HG02588 (cell line): ENCODE results near the gene EPHB6.

ENCODE experiments used
- ATAC-seq: cut with Tn5 transposase; IDR thresholded peaks from one replicate; pipeline ENCODE4 v1.9.1; 2021; ENCODE audit warnings: mild to moderate bottlenecking, moderate library complexity; ENCODE audit not compliant: unreplicated experiment

Gene EPHB6

GRCh38 chr7:142864980-142865747, 10.3 kb downstream of the EPHB6 start:
- ATAC-seq = no peak

DNA sequence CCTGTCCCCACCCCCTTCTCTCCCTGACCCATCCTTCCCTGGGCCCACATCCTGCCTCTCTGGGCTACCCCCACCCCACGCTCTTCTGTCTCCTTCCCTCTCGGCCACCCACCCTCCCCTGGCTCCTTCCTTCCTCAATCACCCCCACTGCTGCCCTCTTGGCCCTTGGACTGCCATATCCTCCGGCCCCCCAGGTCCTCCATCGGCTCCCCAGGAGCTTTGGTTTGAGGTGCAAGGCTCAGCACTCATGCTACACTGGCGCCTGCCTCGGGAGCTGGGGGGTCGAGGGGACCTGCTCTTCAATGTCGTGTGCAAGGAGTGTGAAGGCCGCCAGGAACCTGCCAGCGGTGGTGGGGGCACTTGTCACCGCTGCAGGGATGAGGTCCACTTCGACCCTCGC, 10.9 kb downstream of the EPHB6 start:
- ATAC-seq = no peak

- no peak for ATAC-seq
These were observed 11.7 kb downstream of the EPHB6 start for GRCh38 chr7:142866361-142867096.

- ATAC-seq = no peak
These were observed 12.2 kb downstream of the EPHB6 start for GRCh38 chr7:142867097-142867378.

- ATAC-seq = no peak
These were observed 12.7 kb downstream of the EPHB6 start for GRCh38 chr7:142867398-142868187.

GRCh38 chr7:142868188-142868985, 13.5 kb downstream of the EPHB6 start:
- ATAC-seq = no peak

DNA sequence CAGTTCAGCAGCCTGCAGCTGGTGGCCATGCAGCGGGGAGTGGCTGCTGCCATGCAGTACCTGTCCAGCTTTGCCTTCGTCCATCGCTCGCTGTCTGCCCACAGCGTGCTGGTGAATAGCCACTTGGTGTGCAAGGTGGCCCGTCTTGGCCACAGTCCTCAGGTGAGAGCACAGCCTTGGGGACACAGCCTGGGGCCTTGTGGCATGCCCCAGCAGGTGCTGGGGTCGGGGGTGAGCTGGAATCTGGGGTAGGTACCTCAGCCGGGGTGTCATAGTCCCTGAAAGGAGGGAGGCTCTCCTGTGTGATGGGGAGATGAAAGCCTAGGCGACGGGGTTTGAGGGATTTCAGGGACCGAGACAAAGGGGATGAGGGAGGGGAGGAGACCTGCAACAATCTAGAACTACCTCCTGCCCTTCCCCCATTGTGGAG, 14.1 kb downstream of the EPHB6 start:
- ATAC-seq = no peak

- ATAC-seq = no peak
These were observed 14.6 kb downstream of the EPHB6 start for GRCh38 chr7:142869434-142869833.

- ATAC-seq = no peak
These were observed 15.3 kb downstream of the EPHB6 start for GRCh38 chr7:142870147-142870559.

GRCh38 chr7:142870566-142871259, 15.8 kb downstream of the EPHB6 start:
- no peak for ATAC-seq

GRCh38 chr7:142871260-142872105, 16.6 kb downstream of the EPHB6 start:
- ATAC-seq = no peak

DNA sequence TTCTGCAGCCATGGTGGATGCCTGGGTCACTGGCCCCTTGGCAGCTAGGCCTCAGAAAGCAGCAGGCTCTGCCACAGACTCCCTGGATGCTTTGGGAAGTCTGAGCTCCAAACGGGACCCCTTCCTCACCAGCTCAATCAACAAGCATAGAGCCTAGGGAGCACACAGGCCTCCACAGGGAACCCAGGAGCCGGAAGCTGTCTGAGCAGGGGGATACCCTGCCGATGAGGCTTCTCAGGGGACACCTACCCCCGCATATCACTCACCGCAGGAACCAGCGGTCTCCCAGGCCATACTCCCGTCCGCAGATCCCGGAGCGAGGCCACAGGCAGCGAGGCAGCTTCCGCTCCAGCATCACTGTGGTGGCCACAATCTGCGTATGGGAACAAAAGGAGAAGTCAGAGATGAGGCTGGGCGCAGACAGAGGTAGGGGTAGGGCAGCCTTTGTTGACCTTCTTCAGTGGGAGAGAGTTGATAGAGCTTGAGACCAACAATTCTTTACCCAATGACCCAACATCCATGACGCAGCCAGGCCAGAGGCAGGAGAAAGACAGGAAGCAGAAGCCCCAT, 17.3 kb downstream of the EPHB6 start:
- ATAC-seq = no peak

GRCh38 chr7:142873281-142873784, 18.5 kb downstream of the EPHB6 start:
- ATAC-seq = peak; percentile 64

DNA sequence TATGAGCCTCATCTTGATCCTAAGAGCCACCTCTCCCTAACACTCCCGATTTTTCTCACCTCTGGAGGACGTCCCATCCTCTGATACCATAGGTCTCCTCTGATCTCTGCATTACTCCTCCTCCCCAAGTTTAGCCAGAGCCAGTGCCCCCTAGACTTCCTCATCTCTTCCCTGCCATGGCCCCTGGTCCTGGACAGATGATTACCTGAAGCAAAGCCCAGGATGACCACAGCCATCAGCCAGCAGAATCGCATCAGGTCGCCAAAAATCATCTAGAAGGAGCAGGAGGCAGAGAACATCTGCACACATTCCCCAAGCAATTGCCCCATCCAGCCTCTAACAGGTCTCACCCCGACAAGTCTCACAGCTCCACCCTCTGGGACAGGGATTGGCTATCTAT, 19.0 kb downstream of the EPHB6 start:
- no peak for ATAC-seq

- no peak for ATAC-seq
These were observed 19.5 kb downstream of the EPHB6 start for GRCh38 chr7:142874409-142874808.

DNA sequence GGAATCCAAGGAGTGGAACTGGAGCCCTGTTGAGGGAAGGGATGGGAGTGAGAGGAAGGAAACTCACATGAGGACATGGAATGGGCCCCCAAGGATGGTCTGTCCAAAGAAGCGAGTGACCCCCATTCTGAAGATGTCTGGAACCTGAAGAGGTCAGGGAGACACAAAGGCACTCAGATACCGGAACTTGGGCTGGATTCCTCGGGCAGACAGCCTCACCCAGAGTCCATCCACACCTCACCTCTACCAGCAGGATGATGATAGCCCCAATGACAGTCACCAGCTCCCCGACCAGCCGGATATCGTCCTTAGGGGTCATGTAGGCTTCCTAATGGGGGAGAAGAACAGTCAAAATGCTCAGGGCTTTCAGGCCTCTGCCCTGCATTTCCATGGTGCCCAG, 20.0 kb downstream of the EPHB6 start:
- no peak for ATAC-seq

- ATAC-seq = no peak
These were observed 20.6 kb downstream of the EPHB6 start for GRCh38 chr7:142875456-142875855.

GRCh38 chr7:142876236-142876960, 21.5 kb downstream of the EPHB6 start:
- ATAC-seq = no peak
